AG04449 (cell line): ENCODE measurements around the gene REV3L.

ENCODE experiments used
- CTCF ChIA-PET: fragments of 350-600 bp; formaldehyde crosslinking; extraction: SDS; loops from one replicate; lab custom pipeline; 2021; ENCODE audit warnings: antibody characterized with exemption; lab: Yijun Ruan, JAX
- POLR2A ChIA-PET: fragments of 400-600, 350-600 bp; formaldehyde crosslinking; extraction: SDS; loops from one replicate; lab custom pipeline; 2020; ENCODE audit warnings: antibody characterized with exemption, inconsistent platforms; lab: Yijun Ruan, JAX
- DNase-seq: peaks from one replicate; pipeline ENCODE4 v3.0.0-alpha.2; 2010; ENCODE audit warnings: low read depth, low spot score
- H3K4me3 ChIP-seq: 2 replicates; pipeline ENCODE4 v1.5.1; 2011; ENCODE audit warnings: low read depth, mild to moderate bottlenecking, control low read depth, low read length
- CTCF ChIP-seq: IDR thresholded peaks from one replicate; pipeline ENCODE4 v1.5.1; 2011; ENCODE audit warnings: mild to moderate bottlenecking, moderate library complexity, low read length, control low read depth, inconsistent platforms; ENCODE audit not compliant: insufficient read depth; ENCODE audit errors: missing control alignments

The REV3L gene

GRCh38 chr6:111379831-111380230 lies 103.2 kb downstream of the REV3L start:
- ChIA-PET POLR2A (interaction anchor here (0.7 kb wide), 1 partner anchor 977 kb away, joined by 3 read pairs; no protein-coding TSS in a partner anchor), CTCF (no interaction called here)
- DNase-seq, result no peak
- no peak overlapping the region for H3K4me3 ChIP-seq
- no peak for TF ChIP-seq CTCF

- POLR2A ChIA-PET, result interaction anchor here (0.7 kb wide), 1 partner anchor 977 kb away, joined by 3 read pairs; no protein-coding TSS in a partner anchor
- CTCF ChIA-PET, result no interaction called here
- H3K4me3 ChIP-seq, result no peak overlapping the region
- no peak for TF ChIP-seq CTCF
- DNase-seq, result no peak
Observed at GRCh38 chr6:111379302-111379701, 103.7 kb downstream of the REV3L start.

GRCh38 chr6:111377558-111378120 lies 105.4 kb downstream of the REV3L start:
- ChIA-PET POLR2A (no interaction called here), CTCF (interaction anchor here (0.7 kb wide), 1 partner anchor 16 kb away, joined by 3 read pairs; no protein-coding TSS in a partner anchor)
- DNase-seq, result no peak
- TF ChIP-seq CTCF, result no peak
- no peak overlapping the region for H3K4me3 ChIP-seq

DNA sequence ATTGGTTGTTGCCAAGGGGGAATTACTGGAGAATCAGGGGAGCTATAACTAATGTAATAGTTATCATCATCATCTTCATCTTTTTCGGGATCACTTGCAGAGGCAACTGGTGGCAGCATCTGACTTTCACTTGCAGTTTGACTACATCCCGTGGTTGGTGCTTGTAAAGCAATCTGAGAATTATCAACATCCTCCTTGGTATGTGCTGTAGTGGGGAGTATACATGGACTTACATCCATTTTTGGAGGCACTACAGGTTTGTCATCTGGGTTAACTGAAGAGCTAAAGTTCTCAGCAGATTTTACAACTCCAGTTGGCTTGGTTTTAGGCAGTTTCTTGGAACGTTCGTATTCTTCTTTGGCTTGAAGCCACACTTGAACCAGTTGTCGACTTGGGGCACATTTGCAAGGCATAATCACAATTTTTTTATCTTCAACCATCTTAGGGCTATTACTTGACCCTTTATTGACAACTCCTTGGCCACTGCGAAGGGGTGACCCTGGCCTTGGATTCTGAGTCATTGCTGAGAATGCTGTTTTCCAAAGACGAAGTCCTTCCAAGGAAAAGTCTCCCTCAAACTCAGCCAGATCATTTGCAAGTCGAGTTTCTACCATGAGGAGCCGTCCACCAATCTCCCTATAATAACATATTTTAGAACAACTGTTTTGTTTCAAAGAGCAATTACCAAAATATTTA lies 115.5 kb downstream of the REV3L start:
- CTCF ChIA-PET, result interaction anchor here (1.2 to 1.4 kb wide), 2 partner anchors 111 to 277 kb away, joined by 3 to 6 read pairs; no protein-coding TSS in a partner anchor
- TF ChIP-seq CTCF, result no peak
- POLR2A ChIA-PET, result no interaction called here
- H3K4me3 ChIP-seq, result no peak overlapping the region
- DNase-seq, result no peak

DNA sequence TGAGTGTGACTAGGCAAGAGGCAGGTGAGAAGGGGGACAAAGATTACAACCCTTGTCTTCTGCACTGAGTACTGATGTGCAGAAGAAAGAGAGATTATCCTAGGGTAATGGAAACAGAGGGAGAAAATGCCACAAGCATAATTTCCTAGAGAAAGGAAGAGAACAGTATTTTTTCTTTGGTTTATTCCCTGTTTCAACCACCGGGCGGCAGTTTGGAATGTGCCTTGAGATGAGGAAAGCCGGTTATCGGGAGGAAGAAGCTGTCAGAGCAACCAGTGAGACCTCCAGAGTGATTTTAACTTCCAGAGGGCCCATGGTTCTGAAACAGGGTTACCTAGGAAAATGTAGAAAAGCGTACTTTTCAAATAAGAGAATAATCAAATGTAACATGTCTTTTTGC lies 121.4 kb downstream of the REV3L start:
- DNase-seq, result no peak
- ChIA-PET CTCF (interaction anchor here (0.7 to 1.2 kb wide), 4 partner anchors 13 to 238 kb away, joined by 3 read pairs; no protein-coding TSS in a partner anchor), POLR2A (no interaction called here)
- H3K4me3 ChIP-seq, result no peak overlapping the region
- TF ChIP-seq CTCF, result peak; percentile 10

- ChIA-PET CTCF (interaction anchor here (1.3 to 1.5 kb wide), 2 partner anchors 222 to 284 kb away, joined by 3 to 4 read pairs; no protein-coding TSS in a partner anchor), POLR2A (no interaction called here)
- no peak for TF ChIP-seq CTCF
- no peak for DNase-seq
- no peak overlapping the region for H3K4me3 ChIP-seq
Observed at GRCh38 chr6:111358454-111358853, 124.6 kb downstream of the REV3L start.
